Measurements from ENCODE around the gene IDS.
"Not testable (repeated sequence)": the region's sequence is repeated elsewhere in the genome, so short reads cannot be mapped to it uniquely, and the experiment has no call there.

The IDS gene

DNA sequence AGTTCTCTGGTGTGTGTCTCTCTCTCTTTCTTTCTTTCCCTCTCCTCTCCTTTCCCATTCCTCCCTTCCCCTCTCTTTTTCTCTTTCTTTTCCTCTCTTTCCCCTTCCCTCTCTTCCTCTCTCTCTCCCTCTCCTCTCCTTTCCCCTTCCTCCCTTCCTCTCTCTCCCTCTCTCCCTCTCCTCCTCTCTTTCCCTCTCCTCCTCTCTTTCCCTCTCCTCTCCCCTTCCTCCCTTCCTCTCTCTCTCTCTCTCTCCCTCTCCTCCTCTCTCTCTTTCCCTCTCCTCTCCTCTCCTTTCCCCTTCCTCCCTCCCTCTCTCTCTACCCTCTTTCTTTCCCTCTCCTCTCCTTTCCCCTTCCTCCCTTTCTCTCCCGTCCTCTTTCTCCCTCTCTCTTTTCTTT is 23.3 kb upstream of the IDS start:
- ChIA-PET POLR2A (no interaction called here), CTCF (interaction anchor here (0.6 to 2.2 kb wide), 6 partner anchors 10 to 102 kb away, joined by 3 to 11 read pairs (median 3); no protein-coding TSS in a partner anchor)
- TF ChIP-seq, protein P1, sequence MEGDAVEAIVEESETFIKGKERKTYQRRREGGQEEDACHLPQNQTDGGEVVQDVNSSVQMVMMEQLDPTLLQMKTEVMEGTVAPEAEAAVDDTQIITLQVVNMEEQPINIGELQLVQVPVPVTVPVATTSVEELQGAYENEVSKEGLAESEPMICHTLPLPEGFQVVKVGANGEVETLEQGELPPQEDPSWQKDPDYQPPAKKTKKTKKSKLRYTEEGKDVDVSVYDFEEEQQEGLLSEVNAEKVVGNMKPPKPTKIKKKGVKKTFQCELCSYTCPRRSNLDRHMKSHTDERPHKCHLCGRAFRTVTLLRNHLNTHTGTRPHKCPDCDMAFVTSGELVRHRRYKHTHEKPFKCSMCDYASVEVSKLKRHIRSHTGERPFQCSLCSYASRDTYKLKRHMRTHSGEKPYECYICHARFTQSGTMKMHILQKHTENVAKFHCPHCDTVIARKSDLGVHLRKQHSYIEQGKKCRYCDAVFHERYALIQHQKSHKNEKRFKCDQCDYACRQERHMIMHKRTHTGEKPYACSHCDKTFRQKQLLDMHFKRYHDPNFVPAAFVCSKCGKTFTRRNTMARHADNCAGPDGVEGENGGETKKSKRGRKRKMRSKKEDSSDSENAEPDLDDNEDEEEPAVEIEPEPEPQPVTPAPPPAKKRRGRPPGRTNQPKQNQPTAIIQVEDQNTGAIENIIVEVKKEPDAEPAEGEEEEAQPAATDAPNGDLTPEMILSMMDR (IDR thresholded peaks at IDR 0.05; ENCODE audit: control extremely low read depth, extremely low read depth, low read depth, missing control alignments) = no peak
- no peak for DNase-seq (ENCODE audit: extremely low spot score)

GRCh38 chrX:149527705-149528104 is 22.6 kb upstream of the IDS start:
- DNase-seq (ENCODE audit: extremely low spot score) = no peak
- TF ChIP-seq, protein P1 (IDR thresholded peaks at IDR 0.05; ENCODE audit: control extremely low read depth, extremely low read depth, low read depth, missing control alignments) = peak; percentile 47
- ChIA-PET POLR2A (no interaction called here), CTCF (interaction anchor here (0.6 to 2.2 kb wide), 6 partner anchors 10 to 103 kb away, joined by 3 to 11 read pairs (median 3); no protein-coding TSS in a partner anchor)

DNA sequence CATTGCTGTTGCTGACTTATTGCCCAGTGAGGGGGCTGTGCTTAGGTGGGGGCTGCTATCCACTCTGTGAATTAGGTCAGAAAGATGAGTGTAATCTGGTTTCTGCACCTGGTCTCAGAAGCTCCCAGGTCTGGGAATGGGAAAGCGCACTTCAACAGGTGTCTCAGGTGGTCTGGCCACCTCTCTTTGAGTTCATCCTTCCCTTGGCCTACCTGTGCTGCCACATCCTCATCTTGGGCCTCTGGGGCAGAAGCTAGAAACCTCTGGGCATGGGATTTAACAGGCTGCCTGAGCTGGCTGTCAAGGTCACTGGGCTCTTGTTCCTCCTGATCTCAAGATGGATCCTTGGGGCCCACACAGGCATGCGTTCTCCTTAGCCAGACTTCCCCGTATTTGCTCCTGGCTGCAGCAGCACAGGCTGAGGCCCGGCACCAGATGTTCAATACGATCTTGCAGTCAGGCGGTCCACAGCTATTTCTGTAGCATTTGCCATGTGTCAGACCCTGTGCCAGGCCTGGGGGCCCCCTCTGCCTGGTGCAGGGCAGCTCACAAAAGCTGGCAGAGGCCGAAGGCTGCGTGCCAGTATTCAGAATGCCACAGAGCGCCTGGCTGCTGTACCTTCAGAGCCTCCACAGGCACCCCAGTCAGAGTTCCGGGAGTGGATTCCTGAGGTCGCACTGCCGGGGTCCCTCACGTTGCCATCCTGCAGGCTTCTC is 21.4 kb upstream of the IDS start:
- CTCF ChIA-PET = interaction anchor here (0.7 to 2.2 kb wide), 2 partner anchors 11 to 14 kb away, joined by 3 to 11 read pairs; no protein-coding TSS in a partner anchor
- POLR2A ChIA-PET; DNase-seq (ENCODE audit: extremely low spot score): not testable (repeated sequence)

GRCh38 chrX:149525903-149526302 is 20.8 kb upstream of the IDS start:
- CTCF ChIA-PET = interaction anchor here (0.7 to 2.0 kb wide), 2 partner anchors 10 to 14 kb away, joined by 3 to 8 read pairs; no protein-coding TSS in a partner anchor
- POLR2A ChIA-PET; DNase-seq (ENCODE audit: extremely low spot score): not testable (repeated sequence)

DNA sequence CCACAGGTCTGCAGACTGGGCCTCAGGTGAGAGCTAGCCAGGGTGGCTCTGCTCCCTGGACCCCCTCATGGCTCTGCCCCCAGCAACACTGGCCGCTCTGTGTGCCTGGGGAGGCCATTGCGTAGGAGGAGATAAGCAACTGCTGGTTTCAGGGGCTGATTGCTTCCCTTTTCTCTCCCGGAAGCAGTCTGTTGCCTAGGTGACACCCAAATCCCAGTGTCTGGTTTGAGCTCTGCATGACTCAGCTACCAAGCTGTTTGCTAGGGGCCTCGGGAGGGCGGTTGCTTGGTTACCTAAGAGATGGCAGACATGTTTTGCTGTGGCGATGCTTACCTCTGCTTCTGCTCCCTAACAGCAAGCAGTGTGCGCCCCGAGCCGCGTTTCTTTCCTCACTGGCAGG is 20.3 kb upstream of the IDS start:
- DNase-seq (ENCODE audit: extremely low spot score); POLR2A ChIA-PET: not testable (repeated sequence)
- CTCF ChIA-PET = interaction anchor here (2.0 kb wide), 1 partner anchor 13 kb away, joined by 8 read pairs; no protein-coding TSS in a partner anchor

- TF ChIP-seq, protein P1 (IDR thresholded peaks at IDR 0.05; ENCODE audit: control extremely low read depth, extremely low read depth, low read depth, missing control alignments) = no peak
- CTCF ChIA-PET = interaction anchor here (1.4 to 2.7 kb wide), 2 partner anchors 11 to 12 kb away, joined by 5 to 17 read pairs; no protein-coding TSS in a partner anchor
- no peak for DNase-seq (ENCODE audit: extremely low spot score)
- POLR2A ChIA-PET = interaction anchor here (1.6 kb wide), 1 partner anchor 17 kb away, joined by 5 read pairs; the partner anchor contains the start of gene IDS
Observed at GRCh38 chrX:149522916-149523315, 17.8 kb upstream of the IDS start.

DNA sequence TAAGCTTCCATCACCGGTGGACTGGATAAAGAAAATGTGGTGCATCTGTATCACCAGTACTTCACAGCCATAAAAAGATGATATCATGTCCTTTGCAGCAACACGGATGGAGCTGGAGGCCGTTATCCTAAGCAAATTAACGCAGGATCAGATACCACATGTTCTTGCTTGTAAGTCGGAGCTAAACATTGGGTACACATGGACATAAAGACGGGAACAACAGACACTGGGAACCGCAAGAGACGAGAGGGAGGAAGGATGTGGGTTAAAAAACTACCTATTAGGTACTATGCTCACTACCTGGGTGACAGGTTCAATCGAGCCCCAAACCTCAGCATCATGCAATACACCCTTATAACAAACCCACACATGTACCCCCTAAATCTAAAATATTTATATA is 16.3 kb upstream of the IDS start:
- TF ChIP-seq, protein P1 (IDR thresholded peaks at IDR 0.05; ENCODE audit: control extremely low read depth, extremely low read depth, low read depth, missing control alignments) = no peak
- POLR2A ChIA-PET = no interaction called here
- CTCF ChIA-PET = interaction anchor here (1.4 to 2.7 kb wide), 2 partner anchors 9 to 11 kb away, joined by 5 to 17 read pairs; no protein-coding TSS in a partner anchor
- no peak for DNase-seq (ENCODE audit: extremely low spot score)

- DNase-seq (ENCODE audit: extremely low spot score); POLR2A ChIA-PET: not testable (repeated sequence)
- CTCF ChIA-PET = interaction anchor here (2.7 kb wide), 1 partner anchor 9 kb away, joined by 17 read pairs; no protein-coding TSS in a partner anchor
Observed at GRCh38 chrX:149520636-149521277, 15.7 kb upstream of the IDS start.

All from GM10248 (cell line).